Right lobe of liver (tissue), 6 donors: Measurements from ENCODE around the gene KCNF1. TPM values are rescaled to one million over a fixed set of nuclear protein-coding genes. Genes with fewer than 3 reads are reported as not detected.

Source experiments
- ATAC-seq, 4 donors: fragments of 200-7000 bp; cut with Tn5 transposase; one replicate each; pipeline ENCODE4 v1.9.1; 2020; ENCODE audit warnings: mild to moderate bottlenecking in 4 of 4, moderate library complexity in 4 of 4
- DNase-seq, 3 donors: peaks; one replicate each; pipeline ENCODE4 v3.0.0-alpha.2; 2020
- H3K27ac ChIP-seq, 3 donors: fragments of 200-600 bp; one replicate each; pipeline ENCODE4 v1.8.0; 2022
- H3K27me3 ChIP-seq, 2 donors: fragments of 200-600 bp; one replicate each; pipeline ENCODE4 v1.8.0; 2022
- H3K36me3 ChIP-seq, 4 donors: fragments of 200-600 bp; sonication (generic) in 1 of 4; one replicate each; pipeline versions ENCODE4 v1.5.1 to v1.8.0; 2017 to 2022; ENCODE audit warnings: control low read depth in 1 of 4
- H3K4me1 ChIP-seq, 4 donors: fragments of 200-600 bp; sonication (generic) in 1 of 4; one replicate each; pipeline versions ENCODE4 v1.5.1 to v1.8.0; 2017 to 2022; ENCODE audit warnings: control low read depth in 1 of 4
- H3K4me3 ChIP-seq, 3 donors: fragments of 200-600 bp; one replicate each; pipeline ENCODE4 v1.8.0; 2022
- H3K9me3 ChIP-seq, 4 donors: fragments of 200-600 bp; sonication (generic) in 1 of 4; one replicate each; pipeline versions ENCODE4 v1.5.1 to v1.8.0; 2017 to 2022; ENCODE audit warnings: control low read depth in 1 of 4
- POLR2A ChIP-seq: fragments of 450-650 bp; IDR thresholded peaks from one replicate; pipeline ENCODE4 v1.6.1; 2017; ENCODE audit warnings: antibody characterized with exemption, mild to moderate bottlenecking
- WGBS: methylation state at CpG from one replicate; pipeline ENCODE4 v1.1.6; 2018; ENCODE audit warnings: low coverage, low lambda C conversion rate; ENCODE audit not compliant: insufficient coverage; ENCODE audit errors: missing lambda C conversion rate; 5-methylcytosine and 5-hydroxymethylcytosine counted together
- intact Hi-C, 2 donors: fragments of 100-400 bp; cut with DNase I; formaldehyde crosslinking; loops; one replicate each; pipeline versions ENCODE4 v1.11.2 to v1.14.1; 2022
- total RNA-seq, 6 experiments: library from RNA; depleted of rRNA in 2 of 6; stranded (reverse); fragments of >200 nt in 2 of 6; fragmentation: NEBNext Ultra II Directional in 3 of 6; extraction: Animal tissue kit (Norgen Biotek cat#: 25700) in 3 of 6; gene quantifications; one replicate each; pipeline versions ENCODE4 v1.1.0 to v1.2.4, GENCODE V29; 2016 to 2023
- TF ChIP-seq, protein P1 (sequence below), 4 donors: fragments of 200-600 bp in 3 of 4; fragments of 450-650 bp in 1 of 4; IDR thresholded peaks; one replicate each; pipeline versions ENCODE4 v1.5.1 to v1.8.0; 2016 to 2022; ENCODE audit warnings: antibody characterized with exemption in 4 of 4, mild to moderate bottlenecking in 2 of 4
- donor health status: DM: no; HTN: yes; CAD: no.
- donor health status: DM: no; HTN: no; CAD: no.
- donor health status: DM: no; HTN: no; CAD: no.
- donor health status: DM: no; HTN: yes; CAD: no.
- donor health status: DM: no; HTN: yes; CAD: no.

The KCNF1 gene
- total RNA-seq, 6 experiments from 2014 or later, result not detected

DNA sequence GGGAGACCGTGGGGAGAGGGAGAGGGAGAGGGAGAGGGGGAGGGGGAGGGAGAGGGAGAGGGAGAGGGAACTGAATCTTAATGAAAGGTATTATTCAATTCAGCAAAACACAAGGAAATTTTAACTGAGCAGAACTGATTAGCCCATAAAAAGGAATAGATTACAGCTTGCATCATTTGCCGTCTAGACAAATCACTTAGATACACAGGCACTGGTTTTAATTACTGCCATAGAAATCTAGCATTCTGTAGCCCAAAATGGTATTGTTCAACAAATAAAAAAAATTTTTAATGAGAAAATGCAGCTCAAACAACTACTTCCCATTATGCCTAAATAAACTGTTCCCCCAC is 7.9 kb upstream of the KCNF1 start:
- H3K27ac ChIP-seq, result no peak overlapping the region
- H3K4me1 ChIP-seq, result no peaks in the 10 kb centered on the region
- intact Hi-C loops, result no loop called here
- no peaks in the 10 kb centered on the region for H3K9me3 ChIP-seq
- DNase-seq, result no peak
- WGBS, result 82% methylated on average over 2 of the region's 2 CpGs
- H3K36me3 ChIP-seq, result no peaks in the 10 kb centered on the region
- no peak for TF ChIP-seq POLR2A
- TF ChIP-seq, protein P1, sequence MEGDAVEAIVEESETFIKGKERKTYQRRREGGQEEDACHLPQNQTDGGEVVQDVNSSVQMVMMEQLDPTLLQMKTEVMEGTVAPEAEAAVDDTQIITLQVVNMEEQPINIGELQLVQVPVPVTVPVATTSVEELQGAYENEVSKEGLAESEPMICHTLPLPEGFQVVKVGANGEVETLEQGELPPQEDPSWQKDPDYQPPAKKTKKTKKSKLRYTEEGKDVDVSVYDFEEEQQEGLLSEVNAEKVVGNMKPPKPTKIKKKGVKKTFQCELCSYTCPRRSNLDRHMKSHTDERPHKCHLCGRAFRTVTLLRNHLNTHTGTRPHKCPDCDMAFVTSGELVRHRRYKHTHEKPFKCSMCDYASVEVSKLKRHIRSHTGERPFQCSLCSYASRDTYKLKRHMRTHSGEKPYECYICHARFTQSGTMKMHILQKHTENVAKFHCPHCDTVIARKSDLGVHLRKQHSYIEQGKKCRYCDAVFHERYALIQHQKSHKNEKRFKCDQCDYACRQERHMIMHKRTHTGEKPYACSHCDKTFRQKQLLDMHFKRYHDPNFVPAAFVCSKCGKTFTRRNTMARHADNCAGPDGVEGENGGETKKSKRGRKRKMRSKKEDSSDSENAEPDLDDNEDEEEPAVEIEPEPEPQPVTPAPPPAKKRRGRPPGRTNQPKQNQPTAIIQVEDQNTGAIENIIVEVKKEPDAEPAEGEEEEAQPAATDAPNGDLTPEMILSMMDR (IDR thresholded peaks at IDR 0.05), result no peak
- no peaks in the 10 kb centered on the region for H3K27me3 ChIP-seq
- H3K4me3 ChIP-seq, result no peak overlapping the region
- ATAC-seq, result no peak

- DNase-seq, result no peak
- WGBS, result 66% methylated on average over 6 of the region's 6 CpGs
- TF ChIP-seq POLR2A, result no peak
- TF ChIP-seq, protein P1 (IDR thresholded peaks at IDR 0.05), result no peak
- no peak for ATAC-seq
- Histone ChIP-seq H3K27me3 (no peaks in the 10 kb centered on the region), H3K4me1 (no peaks in the 10 kb centered on the region), H3K27ac (no peak overlapping the region), H3K4me3 (no peak overlapping the region), H3K36me3 (no peaks in the 10 kb centered on the region), H3K9me3 (no peaks in the 10 kb centered on the region)
- intact Hi-C loops, result no loop called here
These were observed 7.3 kb upstream of the KCNF1 start for GRCh38 chr2:10904455-10904854.

- H3K4me1 ChIP-seq, result no peaks in the 10 kb centered on the region
- no peak for DNase-seq
- H3K9me3 ChIP-seq, result no peaks in the 10 kb centered on the region
- WGBS, result 74% methylated on average over 5 of the region's 9 CpGs
- no peak overlapping the region for H3K4me3 ChIP-seq
- no peaks in the 10 kb centered on the region for H3K27me3 ChIP-seq
- ATAC-seq, result no peak
- intact Hi-C loops, result no loop called here
- no peaks in the 10 kb centered on the region for H3K36me3 ChIP-seq
- no peak for TF ChIP-seq POLR2A
- TF ChIP-seq, protein P1 (IDR thresholded peaks at IDR 0.05), result no peak
- no peak overlapping the region for H3K27ac ChIP-seq
These were observed 6.5 kb upstream of the KCNF1 start for GRCh38 chr2:10905006-10905861.

- Histone ChIP-seq H3K4me1 (no peaks in the 10 kb centered on the region), H3K27me3 (no peaks in the 10 kb centered on the region), H3K36me3 (no peaks in the 10 kb centered on the region), H3K4me3 (no peak overlapping the region), H3K27ac (no peak overlapping the region), H3K9me3 (no peaks in the 10 kb centered on the region)
- DNase-seq, result no peak
- WGBS, result 89% methylated on average over 6 of the region's 8 CpGs
- no peak for TF ChIP-seq POLR2A
- TF ChIP-seq, protein P1 (IDR thresholded peaks at IDR 0.05), result no peak
- ATAC-seq, result peak in 1 of 4 donors; percentile 18
- intact Hi-C loops, result no loop called here
These were observed 5.9 kb upstream of the KCNF1 start for GRCh38 chr2:10905862-10906143.
